Mesenchymal stem cell (in vitro differentiated cells and primary cell): ENCODE measurements around the gene UBC.

ENCODE experiments used
- DNase-seq: peaks from one replicate; pipeline ENCODE4 v3.0.0-alpha.2; 2013
- H2AFZ ChIP-seq: one replicate; pipeline ENCODE4 v1.6.1; 2013; ENCODE audit warnings: low read depth, mild to moderate bottlenecking, control low read depth, inconsistent platforms, low read length, moderate library complexity
- H2AK5ac ChIP-seq: 2 replicates; pipeline ENCODE4 v1.6.1; 2013; ENCODE audit warnings: low read length, moderate library complexity, mild to moderate bottlenecking, inconsistent platforms; ENCODE audit not compliant: severe bottlenecking
- H2BK120ac ChIP-seq: one replicate; pipeline ENCODE4 v1.6.1; 2013; ENCODE audit warnings: low read depth, mild to moderate bottlenecking, inconsistent platforms, low read length, moderate library complexity
- H2BK12ac ChIP-seq, 2 experiments: one replicate each; pipeline ENCODE4 v1.6.1; 2013; ENCODE audit warnings: inconsistent platforms in 2 of 2, low read length in 2 of 2, mild to moderate bottlenecking in 2 of 2, moderate library complexity in 2 of 2, control low read depth in 1 of 2
- H2BK15ac ChIP-seq: one replicate; pipeline ENCODE4 v1.6.1; 2013; ENCODE audit warnings: mild to moderate bottlenecking, low read depth, inconsistent platforms; ENCODE audit not compliant: poor library complexity, severe bottlenecking
- H2BK5ac ChIP-seq: 2 replicates; pipeline ENCODE4 v1.6.1; 2013; ENCODE audit warnings: low read depth, mild to moderate bottlenecking, low read length, control low read depth, inconsistent platforms; ENCODE audit not compliant: poor library complexity, severe bottlenecking
- H3K14ac ChIP-seq, 2 experiments: one replicate each; pipeline ENCODE4 v1.6.1; 2013; ENCODE audit warnings: inconsistent platforms in 2 of 2, low read length in 2 of 2, control low read depth in 1 of 2, mild to moderate bottlenecking in 1 of 2, moderate library complexity in 1 of 2
- H3K18ac ChIP-seq, 2 experiments: one replicate each; pipeline ENCODE4 v1.6.1; 2013; ENCODE audit warnings: inconsistent platforms in 2 of 2, low read length in 2 of 2, control low read depth in 1 of 2, low read depth in 1 of 2, mild to moderate bottlenecking in 1 of 2
- H3K23ac ChIP-seq, 2 experiments: one replicate each; pipeline ENCODE4 v1.6.1; 2013; ENCODE audit warnings: inconsistent platforms in 2 of 2, low read length in 2 of 2, mild to moderate bottlenecking in 2 of 2, moderate library complexity in 2 of 2, control low read depth in 1 of 2
- H3K27ac ChIP-seq: 2 replicates; pipeline ENCODE4 v1.5.1; 2013; ENCODE audit warnings: mild to moderate bottlenecking, moderate library complexity, low read length, control low read depth, inconsistent platforms; ENCODE audit not compliant: poor library complexity, severe bottlenecking
- H3K27me3 ChIP-seq, 2 experiments: 2 replicates each; pipeline versions ENCODE4 v1.6.1 to v1.7.0; 2013; ENCODE audit warnings: low read length in 2 of 2, mild to moderate bottlenecking in 2 of 2, moderate library complexity in 2 of 2, control low read depth in 1 of 2, inconsistent platforms in 1 of 2; ENCODE audit not compliant: control insufficient read depth in 1 of 2, insufficient read depth in 1 of 2
- H3K36me3 ChIP-seq, 2 experiments: 2 replicates each; pipeline versions ENCODE4 v1.6.1 to v1.7.0; 2013; ENCODE audit warnings: low read length in 2 of 2, control low read depth in 1 of 2, inconsistent platforms in 1 of 2, low read depth in 1 of 2, mild to moderate bottlenecking in 1 of 2; ENCODE audit not compliant: insufficient read depth in 2 of 2, control insufficient read depth in 1 of 2
- H3K4ac ChIP-seq, 2 experiments: one replicate each; pipeline ENCODE4 v1.6.1; 2013; ENCODE audit warnings: inconsistent platforms in 2 of 2, low read length in 2 of 2, mild to moderate bottlenecking in 2 of 2, moderate library complexity in 2 of 2, control low read depth in 1 of 2, low read depth in 1 of 2
- H3K4me1 ChIP-seq: 2 replicates; pipeline ENCODE4 v1.6.1; 2013; ENCODE audit warnings: low read depth, low read length, control low read depth; ENCODE audit not compliant: control insufficient read depth, insufficient read depth
- H3K4me2 ChIP-seq: 2 replicates; pipeline ENCODE4 v1.6.1; 2013; ENCODE audit warnings: low read length, mild to moderate bottlenecking, inconsistent platforms; ENCODE audit not compliant: poor library complexity, severe bottlenecking
- H3K4me3 ChIP-seq, 2 experiments: 2 replicates each; pipeline versions ENCODE4 v1.5.1 to v1.7.0; 2013; ENCODE audit warnings: low read length in 2 of 2, mild to moderate bottlenecking in 2 of 2, control low read depth in 1 of 2, low read depth in 1 of 2; ENCODE audit not compliant: insufficient read depth in 1 of 2
- H3K79me1 ChIP-seq: replicated peaks from 2 replicates; pipeline ENCODE4 v1.6.1; 2013; ENCODE audit warnings: mild to moderate bottlenecking, control low read depth, low read length, inconsistent platforms; ENCODE audit not compliant: poor library complexity, severe bottlenecking
- H3K9ac ChIP-seq: 2 replicates; pipeline ENCODE4 v1.7.0; 2013; ENCODE audit warnings: mild to moderate bottlenecking, low read length, moderate library complexity
- H3K9me3 ChIP-seq: 2 replicates; pipeline ENCODE4 v1.7.0; 2013; ENCODE audit warnings: mild to moderate bottlenecking, low read length; ENCODE audit not compliant: control insufficient read depth
- H4K8ac ChIP-seq: one replicate; pipeline ENCODE4 v1.6.1; 2013; ENCODE audit warnings: inconsistent platforms, mild to moderate bottlenecking, low read length, moderate library complexity
- H4K91ac ChIP-seq: one replicate; pipeline ENCODE4 v1.6.1; 2013; ENCODE audit warnings: mild to moderate bottlenecking, low read length, inconsistent platforms
- WGBS: methylation state at CpG from one replicate; pipeline ENCODE4 v1.1.7; 2013; ENCODE audit warnings: mixed read lengths; 5-methylcytosine and 5-hydroxymethylcytosine counted together

Gene UBC

DNA sequence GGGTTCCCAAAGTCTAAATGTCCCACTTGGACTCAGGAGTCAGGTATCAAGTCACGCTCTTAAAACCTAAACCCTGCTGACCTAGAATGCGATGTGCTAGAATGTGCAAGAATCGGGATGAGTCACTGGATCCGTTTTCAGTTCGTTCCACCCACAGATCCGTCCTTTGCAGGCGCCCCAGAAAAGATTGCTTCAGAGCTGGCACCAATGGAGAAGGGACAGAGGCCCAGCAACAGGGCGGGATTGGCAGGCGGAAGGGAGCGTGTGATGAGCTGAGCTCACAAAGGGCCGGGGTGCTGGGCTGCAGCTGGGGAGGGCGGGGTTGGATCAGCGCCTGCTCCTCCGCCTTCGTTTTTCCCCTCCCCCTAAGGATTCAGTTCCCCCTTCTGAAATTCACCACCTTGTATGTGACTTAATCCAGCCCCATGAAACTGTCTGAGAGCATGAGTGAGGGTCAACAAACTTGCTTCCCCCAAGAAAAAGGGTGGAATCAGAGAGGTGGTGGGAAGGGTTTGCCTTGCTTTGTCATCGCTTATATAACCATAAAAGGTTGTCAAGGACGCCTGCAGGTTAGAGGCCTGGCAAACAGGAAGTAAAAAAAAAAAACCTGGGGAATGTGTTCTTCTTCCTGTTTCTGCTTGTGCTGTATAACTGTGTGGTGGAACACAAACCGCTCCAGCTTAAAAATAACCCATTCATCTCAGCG is 2.8 kb upstream of the UBC start:
- Histone ChIP-seq H3K36me3 (peaks cover 8 to 15% of the 10 kb centered on the region in 2 experiments), H3K9me3 (no peaks in the 10 kb centered on the region), H3K79me1 (no peaks in the 10 kb centered on the region), H2BK15ac (no peak overlapping the region), H3K4ac (peak overlapping the region; percentile 86 to 98), H2AK5ac (peak overlapping the region; percentile 97), H3K23ac (no peak overlapping the region), H2BK120ac (peak overlapping the region; percentile 98), H3K4me3 (peak overlapping the region in 1 of 2 experiments; percentile 98), H3K27ac (peak overlapping the region; percentile 99), H2BK5ac (peak overlapping the region; percentile 87), H3K18ac (peak overlapping the region; percentile 34 to 97), H2BK12ac (peak overlapping the region in 1 of 2 experiments; percentile 92), H3K4me2 (peak overlapping the region; percentile 63), H3K14ac (no peak overlapping the region), H3K27me3 (no peaks in the 10 kb centered on the region), H4K8ac (no peak overlapping the region), H2AFZ (no peak overlapping the region), H4K91ac (peak overlapping the region; percentile 70), H3K9ac (peak overlapping the region; percentile 100), H3K4me1 (peaks cover 15% of the 10 kb centered on the region)
- WGBS = 0% methylated on average over 13 of the region's 19 CpGs
- DNase-seq = peak; percentile 100

- H3K4me1 ChIP-seq = peaks cover 15% of the 10 kb centered on the region
- peak overlapping the region; percentile 86 to 98 for H3K4ac ChIP-seq
- peak overlapping the region; percentile 0 for H3K4me2 ChIP-seq
- no peak overlapping the region for H2AFZ ChIP-seq
- no peaks in the 10 kb centered on the region for H3K9me3 ChIP-seq
- no peak overlapping the region for H3K23ac ChIP-seq
- H3K27me3 ChIP-seq = no peaks in the 10 kb centered on the region
- H4K91ac ChIP-seq = peak overlapping the region; percentile 74
- peak overlapping the region; percentile 100 for H3K9ac ChIP-seq
- no peak overlapping the region for H2BK15ac ChIP-seq
- peak overlapping the region; percentile 87 for H2BK5ac ChIP-seq
- peaks cover 10 to 17% of the 10 kb centered on the region in 2 experiments for H3K36me3 ChIP-seq
- H2AK5ac ChIP-seq = peak overlapping the region; percentile 97
- peak overlapping the region; percentile 98 for H2BK120ac ChIP-seq
- peak overlapping the region; percentile 33 for H4K8ac ChIP-seq
- H3K79me1 ChIP-seq = no peaks in the 10 kb centered on the region
- peak overlapping the region in 1 of 2 experiments; percentile 81 for H3K14ac ChIP-seq
- peak overlapping the region in 1 of 2 experiments; percentile 98 for H3K4me3 ChIP-seq
- WGBS = 3% methylated on average over 5 of the region's 5 CpGs
- peak; percentile 94 for DNase-seq
- H2BK12ac ChIP-seq = peak overlapping the region; percentile 81 to 91
- H3K27ac ChIP-seq = peak overlapping the region; percentile 99
- peak overlapping the region; percentile 90 to 97 for H3K18ac ChIP-seq
Measured at GRCh38 chr12:124916374-124917134, 2.1 kb upstream of the UBC start.

GRCh38 chr12:124915239-124916236 is 1.1 kb upstream of the UBC start:
- no peak overlapping the region for H2AFZ ChIP-seq
- peak overlapping the region; percentile 88 for H2BK120ac ChIP-seq
- peak overlapping the region; percentile 7 to 98 for H2BK12ac ChIP-seq
- H3K27ac ChIP-seq = peak overlapping the region; percentile 99
- peaks cover 17 to 27% of the 10 kb centered on the region in 2 experiments for H3K36me3 ChIP-seq
- no peaks in the 10 kb centered on the region for H3K79me1 ChIP-seq
- H3K14ac ChIP-seq = peak overlapping the region; percentile 76 to 95
- peak overlapping the region; percentile 79 to 98 for H3K4me3 ChIP-seq
- peak overlapping the region; percentile 100 for H2BK5ac ChIP-seq
- peaks cover 12% of the 10 kb centered on the region for H3K4me1 ChIP-seq
- peak overlapping the region; percentile 86 for H2AK5ac ChIP-seq
- 16% methylated on average over 14 of the region's 21 CpGs for WGBS
- peak overlapping the region in 1 of 2 experiments; percentile 87 for H3K23ac ChIP-seq
- peak overlapping the region; percentile 96 for H3K4me2 ChIP-seq
- H4K91ac ChIP-seq = peak overlapping the region; percentile 98
- H3K27me3 ChIP-seq = no peaks in the 10 kb centered on the region
- H3K4ac ChIP-seq = peak overlapping the region; percentile 75 to 94
- H4K8ac ChIP-seq = peak overlapping the region; percentile 90
- DNase-seq = peak; percentile 63
- peak overlapping the region; percentile 62 to 98 for H3K18ac ChIP-seq
- H3K9me3 ChIP-seq = no peaks in the 10 kb centered on the region
- peak overlapping the region; percentile 60 for H2BK15ac ChIP-seq
- H3K9ac ChIP-seq = peak overlapping the region; percentile 100
